Lung (tissue), 16 donors: ENCODE data around the gene CENPX. TPM values are rescaled to one million over a fixed set of nuclear protein-coding genes. Genes with fewer than 3 reads are reported as not detected.

ENCODE experiments used
- ATAC-seq: fragments of 200-7000 bp; cut with Tn5 transposase; one replicate; pipeline ENCODE4 v1.9.1; 2020; ENCODE audit warnings: moderate number of reproducible peaks; ENCODE audit not compliant: insufficient read depth, low FRiP score
- DNase-seq, 3 donors: peaks; one replicate each; pipeline ENCODE4 v3.0.0-alpha.2; 2013 to 2017
- H3K27ac ChIP-seq, 2 donors: one replicate each; pipeline ENCODE4 v1.5.1; 2013; ENCODE audit warnings: mild to moderate bottlenecking in 2 of 2, moderate library complexity in 2 of 2, control low read depth in 1 of 2, inconsistent platforms in 1 of 2, low read depth in 1 of 2, low read length in 1 of 2
- H3K27me3 ChIP-seq, 3 donors: one replicate each; pipeline ENCODE4 v1.5.1; 2013; ENCODE audit warnings: low read length in 2 of 3; ENCODE audit not compliant: control insufficient read depth in 3 of 3, insufficient read depth in 3 of 3
- H3K36me3 ChIP-seq, 4 donors: one replicate each; pipeline ENCODE4 v1.5.1; 2013; ENCODE audit warnings: low read length in 4 of 4, mild to moderate bottlenecking in 1 of 4, moderate library complexity in 1 of 4; ENCODE audit not compliant: control insufficient read depth in 4 of 4, insufficient read depth in 4 of 4
- H3K4me1 ChIP-seq, 5 donors: one replicate each; pipeline ENCODE4 v1.5.1; 2013; ENCODE audit warnings: low read length in 5 of 5, mild to moderate bottlenecking in 2 of 5, moderate library complexity in 1 of 5; ENCODE audit not compliant: control insufficient read depth in 5 of 5, insufficient read depth in 5 of 5
- H3K4me3 ChIP-seq: one replicate; pipeline ENCODE4 v1.5.1; 2013; ENCODE audit warnings: mild to moderate bottlenecking, control low read depth, moderate library complexity
- H3K9ac ChIP-seq, 2 donors: one replicate each; pipeline ENCODE4 v1.5.1; 2013; ENCODE audit warnings: low read length in 2 of 2, control low read depth in 1 of 2; ENCODE audit not compliant: insufficient read depth in 1 of 2
- H3K9me3 ChIP-seq, 4 donors: one replicate each; pipeline ENCODE4 v1.5.1; 2013; ENCODE audit warnings: low read length in 3 of 4, mild to moderate bottlenecking in 1 of 4, moderate library complexity in 1 of 4; ENCODE audit not compliant: control insufficient read depth in 4 of 4, insufficient read depth in 3 of 4
- CTCF ChIP-seq: IDR thresholded peaks from 2 replicates; pipeline ENCODE4 v1.5.1; 2012; ENCODE audit warnings: mild to moderate bottlenecking; ENCODE audit errors: control extremely low read depth, extremely low read depth
- WGBS, 2 donors: extraction: QIAGEN DNeasy Blood & Tissue Kit; methylation state at CpG; one replicate each; pipeline ENCODE4 v1.1.7; 2013; 5-methylcytosine and 5-hydroxymethylcytosine counted together
- long read RNA-seq, 5 donors: transcript quantifications; one replicate each; lab custom pipeline, GENCODE V29; 2026
- polyA plus RNA-seq, 2 donors: library from polyadenylated mRNA; stranded (reverse); fragments of 200-250 nt; gene quantifications; one replicate each; pipeline ENCODE4 v1.2.1, GENCODE V29; 2013
- total RNA-seq, 2 donors: library from RNA; depleted of rRNA in 1 of 2; stranded (reverse); fragments of >200 nt in 1 of 2; gene quantifications; one replicate each; pipeline ENCODE4 v1.2.1, GENCODE V29; 2014 to 2021
- donor health status: control.
- donor health status: control.
- donor health status: Bipolar disorder and iron deficiency.
- donor health status: healthy.
- donor health status: DM: yes; HTN: yes; CAD: no.

CENPX gene
- 10 to 100 TPM; 21.5 to 86.9 TPM for total RNA-seq
- 100 to 1,000 TPM; 116 to 121 TPM for polyA plus RNA-seq
- long read RNA-seq, donor 1, transcript CENPX-201 (4 exons, 751 nt): minor isoform, 22 of 57 reads
- long read RNA-seq, donor 1, transcript CENPX-202 (5 exons, 805 nt): major isoform, 25 of 57 reads
- long read RNA-seq, donor 1, partial matches to known transcripts: 0 of 57 reads
- long read RNA-seq, donor 1, other reads (novel, unspliced or antisense): 0 of 57 reads
- long read RNA-seq, donor 2, transcript CENPX-201 (4 exons, 751 nt): major isoform, 18 of 43 reads
- long read RNA-seq, donor 2, transcript CENPX-202 (5 exons, 805 nt): minor isoform, 14 of 43 reads
- long read RNA-seq, donor 2, partial matches to known transcripts: 0 of 43 reads
- long read RNA-seq, donor 2, other reads (novel, unspliced or antisense): 0 of 43 reads
- long read RNA-seq, donor 3, transcript CENPX-202 (5 exons, 805 nt): minor isoform, 8 of 32 reads
- long read RNA-seq, donor 3, transcript CENPX-201 (4 exons, 751 nt): major isoform, 19 of 32 reads
- long read RNA-seq, donor 3, partial matches to known transcripts: 0 of 32 reads
- long read RNA-seq, donor 3, other reads (novel, unspliced or antisense): 0 of 32 reads
- long read RNA-seq, donor 4, transcript CENPX-202 (5 exons, 805 nt): minor isoform, 13 of 40 reads
- long read RNA-seq, donor 4, transcript CENPX-201 (4 exons, 751 nt): major isoform, 21 of 40 reads
- long read RNA-seq, donor 4, partial matches to known transcripts: 0 of 40 reads
- long read RNA-seq, donor 4, other reads (novel, unspliced or antisense): 0 of 40 reads
- long read RNA-seq, donor 5, transcript CENPX-202 (5 exons, 805 nt): minor isoform, 20 of 167 reads
- long read RNA-seq, donor 5, transcript CENPX-201 (4 exons, 751 nt): major isoform, 44 of 167 reads
- long read RNA-seq, donor 5, partial matches to known transcripts: 94 of 167 reads
- long read RNA-seq, donor 5, other reads (novel, unspliced or antisense): 0 of 167 reads

- DNase-seq (peak in 1 of 3 donors; percentile 40), ATAC-seq (no peak)
- TF ChIP-seq CTCF: no peak
- 1% methylated on average over 61 to 64 of the region's 64 CpGs for WGBS, 2 donors
- Histone ChIP-seq H3K9ac (peak within 1 kb of the TSS in 1 of 2 donors; percentile 51), H3K9me3 (no peaks in the 10 kb centered on the region), H3K4me1 (peaks cover 0 to 23% (median 12%) of the 10 kb centered on the region in 5 donors), H3K27ac (peak within 1 kb of the TSS; percentile 84 to 88), H3K4me3 (peak within 1 kb of the TSS; percentile 86), H3K36me3 (peaks cover 0 to 8% (median 1%) of the 10 kb centered on the region in 4 donors), H3K27me3 (no peaks in the 10 kb centered on the region)
Observed at GRCh38 chr17:82022310-82022980, at the start of gene CENPX. Gene CENPX (minus strand): TSS chr17:82022878. CDS start chr17:82022861, 17 bp downstream.

- H3K4me3 ChIP-seq: no peak overlapping the region
- no peak for TF ChIP-seq CTCF
- H3K27ac ChIP-seq: no peak overlapping the region
- no peak overlapping the region for H3K9ac ChIP-seq
- ATAC-seq (no peak), DNase-seq (no peak)
- H3K36me3 ChIP-seq: no peaks in the 10 kb centered on the region
- H3K9me3 ChIP-seq: no peaks in the 10 kb centered on the region
- H3K4me1 ChIP-seq: peaks cover 0 to 8% (median 0%) of the 10 kb centered on the region in 5 donors
- peaks cover 0 to 2% (median 0%) of the 10 kb centered on the region in 3 donors for H3K27me3 ChIP-seq
Observed at GRCh38 chr17:82070611-82071010, 47.9 kb upstream of the CENPX start.

GRCh38 chr17:82065638-82066303 lies 43.1 kb upstream of the CENPX start, which contains the start of gene DUS1L:
Gene DUS1L (minus strand): TSS chr17:82065804. CDS start chr17:82065059, 745 bp downstream.
- Histone ChIP-seq H3K4me1 (peaks cover 0 to 19% (median 10%) of the 10 kb centered on the region in 5 donors), H3K9ac (peak within 1 kb of the TSS in 1 of 2 donors; percentile 77), H3K4me3 (peak within 1 kb of the TSS; percentile 81), H3K36me3 (peaks cover 0 to 32% (median 3%) of the 10 kb centered on the region in 4 donors), H3K27me3 (no peaks in the 10 kb centered on the region), H3K27ac (peak within 1 kb of the TSS; percentile 73 to 96), H3K9me3 (no peaks in the 10 kb centered on the region)
- DNase-seq (peak; percentile 50 to 66 (median 61)), ATAC-seq (peak; percentile 85)
- 10 to 12% methylated on average over 85 to 88 of the region's 88 CpGs for WGBS, 2 donors
- no peak for TF ChIP-seq CTCF
